HepG2 (cell line): ENCODE results near the gene ACTR6. TPM values are rescaled to one million over a fixed set of nuclear protein-coding genes. Genes with fewer than 3 reads are reported as not detected.

Experiments
- ATAC-seq: fragments of 200-7000 bp; cut with Tn5 transposase; 3 replicates; pipeline ENCODE4 v1.9.1; 2020; ENCODE audit warnings: mild to moderate bottlenecking, moderate library complexity
- BruUV-seq: library from RNA; stranded (reverse); fragments of 400-500 nt; replicated peaks from 2 replicates; lab custom pipeline; 2021; lab: Mats Ljungman, UMichigan
- CTCF ChIA-PET: fragments of 300-600 bp; formaldehyde crosslinking; extraction: SDS; loops from one replicate; lab custom pipeline; 2021; ENCODE audit warnings: low total read pairs, inconsistent platforms, low intra/inter-chr PET ratio; lab: Yijun Ruan, JAX
- POLR2A ChIA-PET: fragments of 350-600 bp; sonication (Branson Sonifier 250); formaldehyde crosslinking; loops from one replicate; lab custom pipeline; 2020; ENCODE audit warnings: antibody characterized with exemption, inconsistent platforms; lab: Yijun Ruan, JAX
- DNase-seq: peaks from one replicate; pipeline ENCODE4 v3.0.0-alpha.2; 2015; ENCODE audit warnings: low spot score
- FAIRE-seq: peaks from 3 replicates; lab custom pipeline; 2011; peaks lifted over from hg19 to GRCh38; lab: Jason Lieb, UNC
- H2AFZ ChIP-seq: one replicate; pipeline ENCODE4 v1.6.1; 2011; ENCODE audit warnings: low read length, inconsistent platforms
- H3K27ac ChIP-seq: fragments of 300-600 bp; 3 replicates; pipeline ENCODE4 v1.8.0; 2011; ENCODE audit warnings: mixed run types, mild to moderate bottlenecking, mixed read lengths, low read length, inconsistent platforms; ENCODE audit not compliant: insufficient read depth; ENCODE audit errors: extremely low read length
- H3K27me3 ChIP-seq, 2 experiments: fragments of 200-600 bp in 1 of 2; 2 replicates in 1 of 2; 3 replicates in 1 of 2; pipeline versions ENCODE4 v1.6.0 to v1.8.0; 2011; ENCODE audit warnings: low read length in 2 of 2, mild to moderate bottlenecking in 2 of 2, moderate library complexity in 2 of 2, inconsistent platforms in 1 of 2; ENCODE audit not compliant: insufficient read depth in 2 of 2, control insufficient read depth in 1 of 2
- H3K36me3 ChIP-seq, 2 experiments: fragments of 200-600 bp in 1 of 2; replicated peaks in 1 of 2; 2 replicates in 1 of 2; 3 replicates in 1 of 2; pipeline versions ENCODE4 v1.5.1 to v1.8.0; 2011; ENCODE audit warnings: low read length in 2 of 2, inconsistent platforms in 1 of 2; ENCODE audit not compliant: insufficient read depth in 2 of 2, control insufficient read depth in 1 of 2
- H3K4me1 ChIP-seq: 2 replicates; pipeline ENCODE4 v1.5.1; 2012; ENCODE audit warnings: low read length, inconsistent platforms; ENCODE audit not compliant: insufficient read depth
- H3K4me2 ChIP-seq: 2 replicates; pipeline ENCODE4 v1.6.0; 2011; ENCODE audit warnings: low read depth, low read length, inconsistent platforms
- H3K4me3 ChIP-seq, 3 experiments: fragments of 200-600 bp in 1 of 3; sonication (generic), shearing (Covaris generic) in 1 of 3; replicated peaks in 1 of 3; 2 replicates each; pipeline ENCODE4 v1.5.1; 2011 to 2016; ENCODE audit warnings: low read length in 3 of 3, inconsistent platforms in 2 of 3, low read depth in 2 of 3, mild to moderate bottlenecking in 2 of 3, control low read depth in 1 of 3, mixed read lengths in 1 of 3; ENCODE audit not compliant: insufficient read depth in 1 of 3
- H3K79me2 ChIP-seq: one replicate; pipeline ENCODE4 v1.6.1; 2011; ENCODE audit warnings: low read length, inconsistent platforms; ENCODE audit not compliant: insufficient read depth
- H3K9ac ChIP-seq: 2 replicates; pipeline ENCODE4 v1.6.0; 2011; ENCODE audit warnings: mild to moderate bottlenecking, low read depth, low read length, inconsistent platforms; ENCODE audit not compliant: insufficient read depth
- H3K9me3 ChIP-seq: 2 replicates; pipeline ENCODE4 v1.5.1; 2012; ENCODE audit warnings: mild to moderate bottlenecking, low read length
- H4K20me1 ChIP-seq: 2 replicates; pipeline ENCODE4 v1.6.0; 2011; ENCODE audit warnings: inconsistent platforms, mild to moderate bottlenecking, low read length, moderate library complexity; ENCODE audit not compliant: insufficient read depth
- DR1 ChIP-seq: sonication (generic); formaldehyde crosslinking; IDR thresholded peaks from 2 replicates; pipeline ENCODE4 v1.8.0; 2021; ENCODE audit warnings: mild to moderate bottlenecking, missing genetic modification reagents, inconsistent platforms
- ESRRA ChIP-seq: sonication (generic); formaldehyde crosslinking; IDR thresholded peaks from 2 replicates; pipeline ENCODE4 v1.5.1; 2020; ENCODE audit warnings: mild to moderate bottlenecking, low read depth, missing genetic modification reagents
- MAZ ChIP-seq, 2 experiments: sonication (generic) in 1 of 2; formaldehyde crosslinking in 1 of 2; IDR thresholded peaks; 2 replicates each; pipeline versions ENCODE4 v1.5.0 to v1.6.1; 2012 to 2020; ENCODE audit warnings: low read depth in 2 of 2, mild to moderate bottlenecking in 2 of 2, borderline replicate concordance in 1 of 2, improper control_type of control experiment in 1 of 2, low read length in 1 of 2, missing genetic modification reagents in 1 of 2, moderate library complexity in 1 of 2
- MED8 ChIP-seq: sonication (generic); formaldehyde crosslinking; IDR thresholded peaks from 2 replicates; pipeline ENCODE4 v1.8.1; 2023; ENCODE audit warnings: mild to moderate bottlenecking, missing genetic modification reagents; ENCODE audit not compliant: insufficient replicate concordance
- NCOA1 ChIP-seq: sonication (generic); formaldehyde crosslinking; IDR thresholded peaks from 2 replicates; pipeline ENCODE4 v1.9.0; 2021; ENCODE audit warnings: missing genetic modification reagents
- NR2F2 ChIP-seq: IDR thresholded peaks from 2 replicates; pipeline ENCODE4 v1.6.1; 2012; ENCODE audit warnings: low read depth, inconsistent platforms, borderline replicate concordance
- RBM39 ChIP-seq: fragments of 200-400 bp; formaldehyde crosslinking; IDR thresholded peaks from one replicate; pipeline ENCODE4 v1.6.1; 2018; ENCODE audit warnings: antibody characterized with exemption, mild to moderate bottlenecking, low read depth, low read length; ENCODE audit not compliant: poor library complexity, severe bottlenecking
- SETDB1 ChIP-seq: sonication (generic); formaldehyde crosslinking; IDR thresholded peaks from 2 replicates; pipeline ENCODE4 v1.5.1; 2020; ENCODE audit warnings: missing genetic modification reagents, mild to moderate bottlenecking, borderline replicate concordance
- ZNF253 ChIP-seq: sonication (generic); formaldehyde crosslinking; IDR thresholded peaks from 2 replicates; pipeline ENCODE4 v1.8.0; 2022; ENCODE audit warnings: mild to moderate bottlenecking, missing genetic modification reagents, borderline replicate concordance
- ZNF383 ChIP-seq: sonication (generic); formaldehyde crosslinking; IDR thresholded peaks from 2 replicates; pipeline ENCODE4 v1.4.0; 2020; ENCODE audit warnings: missing genetic modification reagents, mild to moderate bottlenecking, borderline replicate concordance
- ZNF670 ChIP-seq: sonication (generic); formaldehyde crosslinking; IDR thresholded peaks from 2 replicates; pipeline ENCODE4 v1.8.0; 2022; ENCODE audit warnings: mild to moderate bottlenecking, missing genetic modification reagents, borderline replicate concordance
- ZNF747 ChIP-seq: sonication (generic); formaldehyde crosslinking; IDR thresholded peaks from 2 replicates; pipeline ENCODE4 v1.8.1; 2023; ENCODE audit warnings: missing genetic modification reagents, mild to moderate bottlenecking, borderline replicate concordance
- ZNF768 ChIP-seq: sonication (generic); formaldehyde crosslinking; IDR thresholded peaks from 2 replicates; pipeline ENCODE4 v1.4.0; 2020; ENCODE audit warnings: missing genetic modification reagents
- ZSCAN20 ChIP-seq: sonication (generic); formaldehyde crosslinking; IDR thresholded peaks from 2 replicates; pipeline ENCODE4 v1.4.0; 2020; ENCODE audit warnings: missing genetic modification reagents, mild to moderate bottlenecking, borderline replicate concordance
- WGBS: methylation state at CpG from one replicate; pipeline ENCODE4 v1.1.6; 2017; ENCODE audit warnings: low lambda C conversion rate; 5-methylcytosine and 5-hydroxymethylcytosine counted together
- in situ Hi-C: cut with HindIII; loops from 2 replicates; pipeline ENCODE4 v1.10.0; 2017; ENCODE audit warnings: low pct_unique_long_range_greater_than_20kb; ENCODE audit not compliant: extremely low pct_ligation_motif_present
- intact Hi-C: fragments of 100-400 bp; cut with micrococcal nuclease; formaldehyde crosslinking; loops from one replicate; pipeline ENCODE4 v1.10.0; 2022; ENCODE audit not compliant: unreplicated experiment
- polyA plus RNA-seq, 8 experiments: library from polyadenylated mRNA; depleted of rRNA in 3 of 8; stranded (reverse) in 7 of 8; unstranded in 1 of 8; fragments of >200 nt; fragmentation: Illumina TruSeq in 4 of 8; extraction: Trizol in 4 of 8; gene quantifications; 2 replicates each; pipeline versions ENCODE4 v1.2.1 to v1.2.3, GENCODE V29; 2011 to 2016; ENCODE audit warnings: low read depth in 4 of 8, missing spikeins in 1 of 8, mixed read lengths in 1 of 8; ENCODE audit not compliant: insufficient read depth in 1 of 8
- total RNA-seq, 5 experiments: library from RNA; depleted of rRNA; stranded (reverse); fragments of >200 nt; fragmentation: Illumina TruSeq; extraction: Trizol; gene quantifications; 2 replicates each; pipeline ENCODE4 v1.2.3, GENCODE V29; 2016; ENCODE audit warnings: low read depth in 1 of 5
- TF ChIP-seq, protein P1 (sequence below), 2 experiments: sonication (generic) in 1 of 2; formaldehyde crosslinking in 1 of 2; IDR thresholded peaks; 2 replicates each; pipeline versions ENCODE4 v1.4.0 to v1.6.1; 2018 to 2020; ENCODE audit warnings: missing genetic modification reagents in 2 of 2, borderline replicate concordance in 1 of 2, low read depth in 1 of 2, mild to moderate bottlenecking in 1 of 2, missing biosample characterization in 1 of 2

The ACTR6 gene
- total and polyA plus RNA-seq, 2 of the 13 experiments (the other 11 are each of a cell fraction or from before 2014, with no cell fraction given), result 12.9 to 22.4 TPM

DNA sequence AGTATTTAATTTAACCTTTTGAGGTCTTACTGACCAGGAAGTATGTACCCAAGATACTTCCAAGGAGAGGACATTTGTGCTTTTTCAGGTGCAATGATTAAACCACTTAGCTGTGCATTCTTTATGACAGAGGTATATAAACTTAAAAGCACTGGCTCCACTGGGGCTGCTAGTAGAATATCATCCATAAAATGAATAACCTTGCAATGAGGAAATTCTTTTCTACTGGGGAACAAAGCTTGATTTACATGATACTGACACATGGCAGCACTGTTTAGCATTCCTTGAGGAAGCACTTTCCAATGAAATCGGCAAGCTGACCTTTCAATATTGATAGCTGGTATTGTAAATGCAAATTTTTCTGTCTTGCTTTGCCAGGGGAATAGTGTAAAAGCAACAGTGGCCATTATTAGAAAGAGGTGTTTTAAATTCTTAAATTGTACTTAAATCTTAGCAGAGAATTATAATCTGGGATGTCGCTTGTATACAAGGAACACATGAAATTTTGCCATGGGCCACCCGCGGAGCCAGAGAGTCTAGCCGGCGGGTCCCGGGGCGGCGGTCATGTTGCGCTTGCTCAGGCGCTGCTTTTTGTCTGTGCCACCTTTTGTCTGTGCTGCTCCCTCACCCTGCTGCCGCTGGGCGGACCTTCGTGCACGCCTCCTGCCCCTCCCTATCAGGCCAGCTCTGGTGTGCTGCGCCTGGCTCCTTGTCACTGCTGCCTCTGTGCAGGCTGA, 37.0 kb upstream of the ACTR6 start:
- ChIA-PET CTCF (no interaction called here), POLR2A (no interaction called here)
- DNase-seq (no peak), ATAC-seq (no peak; the same call in 2 of the 3 replicates), FAIRE-seq (no peak)
- H3K9me3 ChIP-seq, result peaks cover 4% of the 10 kb centered on the region; the same call in 1 of the 2 replicates
- H3K9ac ChIP-seq, result no peak overlapping the region
- BruUV-seq, result no TSS peak
- intact Hi-C loops, result no loop called here
- no peaks in the 10 kb centered on the region for H4K20me1 ChIP-seq
- no peaks in the 10 kb centered on the region for H3K27me3 ChIP-seq
- H3K4me2 ChIP-seq, result no peak overlapping the region
- no peak overlapping the region for H2AFZ ChIP-seq
- H3K4me3 ChIP-seq, result no peak overlapping the region
- in situ Hi-C loops, result no loop called here
- H3K36me3 ChIP-seq, result peaks cover 2% of the 10 kb centered on the region in 2 experiments; a peak in 3 of 5 replicates
- H3K79me2 ChIP-seq, result no peaks in the 10 kb centered on the region
- 97% methylated on average over 16 of the region's 16 CpGs for WGBS
- H3K27ac ChIP-seq, result no peak overlapping the region
- peak; percentile 28; the same call in 1 of the 2 replicates for TF ChIP-seq ZNF768
- no peak for TF ChIP-seq MED8 (CRISPR knock-in tag)
- no peak for TF ChIP-seq ZNF747 (CRISPR knock-in tag)
- H3K4me1 ChIP-seq, result no peaks in the 10 kb centered on the region

DNA sequence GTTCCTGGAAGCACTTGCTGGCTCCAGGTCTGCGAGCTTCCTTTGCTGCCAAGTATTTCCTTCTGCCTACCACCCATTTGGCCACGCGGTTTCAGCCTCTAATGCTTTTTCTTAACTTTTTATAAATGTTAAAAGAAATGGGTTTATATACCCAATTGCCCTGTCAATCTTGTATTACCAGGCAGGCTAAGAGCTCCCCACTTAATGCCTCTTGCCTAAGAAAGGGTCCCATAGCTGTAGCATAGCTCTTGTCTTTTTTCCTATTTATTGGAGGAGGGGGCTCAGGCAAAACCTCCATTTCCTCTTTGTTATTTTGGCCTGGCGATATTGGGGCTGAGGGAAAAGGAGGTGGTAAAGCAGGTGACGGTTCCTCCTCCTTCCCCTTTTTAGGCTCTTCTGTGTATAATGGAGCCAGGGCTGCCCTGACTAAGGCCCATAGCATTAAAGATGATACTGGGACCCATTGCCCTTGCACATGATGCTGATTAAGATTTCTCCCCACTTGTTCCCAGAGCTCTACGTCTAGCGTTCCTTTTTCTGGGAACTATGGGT, 36.4 kb upstream of the ACTR6 start:
- Histone ChIP-seq H3K4me3 (no peak overlapping the region), H3K27ac (no peak overlapping the region), H3K36me3 (peaks cover 2 to 3% of the 10 kb centered on the region in 2 experiments; a peak in 3 of 5 replicates), H3K4me2 (no peak overlapping the region), H3K27me3 (no peaks in the 10 kb centered on the region), H3K79me2 (no peaks in the 10 kb centered on the region), H3K9ac (no peak overlapping the region), H4K20me1 (no peaks in the 10 kb centered on the region), H3K4me1 (no peaks in the 10 kb centered on the region), H2AFZ (no peak overlapping the region), H3K9me3 (peaks cover 2% of the 10 kb centered on the region; the same call in 1 of the 2 replicates)
- TSS peak; percentile 23 for BruUV-seq
- ChIA-PET POLR2A (no interaction called here), CTCF (no interaction called here)
- WGBS, result 96% methylated on average over 7 of the region's 7 CpGs
- no peak for FAIRE-seq
- in situ Hi-C loops (no loop called here), intact Hi-C loops (no loop called here)
- ATAC-seq, result no peak
- DNase-seq, result no peak
- TF ChIP-seq ZNF383, result no peak
- TF ChIP-seq ZNF253 (CRISPR knock-in tag), result no peak
- no peak for TF ChIP-seq RBM39
- TF ChIP-seq SETDB1 (CRISPR knock-in tag), result no peak
- TF ChIP-seq ZSCAN20 (CRISPR knock-in tag), result no peak
- no peak for TF ChIP-seq ESRRA
- TF ChIP-seq, protein P1, sequence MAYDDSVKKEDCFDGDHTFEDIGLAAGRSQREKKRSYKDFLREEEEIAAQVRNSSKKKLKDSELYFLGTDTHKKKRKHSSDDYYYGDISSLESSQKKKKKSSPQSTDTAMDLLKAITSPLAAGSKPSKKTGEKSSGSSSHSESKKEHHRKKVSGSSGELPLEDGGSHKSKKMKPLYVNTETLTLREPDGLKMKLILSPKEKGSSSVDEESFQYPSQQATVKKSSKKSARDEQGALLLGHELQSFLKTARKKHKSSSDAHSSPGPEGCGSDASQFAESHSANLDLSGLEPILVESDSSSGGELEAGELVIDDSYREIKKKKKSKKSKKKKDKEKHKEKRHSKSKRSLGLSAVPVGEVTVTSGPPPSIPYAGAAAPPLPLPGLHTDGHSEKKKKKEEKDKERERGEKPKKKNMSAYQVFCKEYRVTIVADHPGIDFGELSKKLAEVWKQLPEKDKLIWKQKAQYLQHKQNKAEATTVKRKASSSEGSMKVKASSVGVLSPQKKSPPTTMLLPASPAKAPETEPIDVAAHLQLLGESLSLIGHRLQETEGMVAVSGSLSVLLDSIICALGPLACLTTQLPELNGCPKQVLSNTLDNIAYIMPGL (CRISPR knock-in tag; IDR thresholded peaks at IDR 0.05; ENCODE audit: borderline replicate concordance in 1 of 2, low read depth in 1 of 2), result no peak
- TF ChIP-seq ZNF670, result no peak
- no peak for TF ChIP-seq NR2F2
- TF ChIP-seq MAZ (IDR thresholded peaks at IDR 0.05; ENCODE audit: borderline replicate concordance, low read depth, low read length), result no peak
- TF ChIP-seq MAZ (CRISPR knock-in tag; IDR thresholded peaks at IDR 0.05; ENCODE audit: low read depth), result no peak
- no peak for TF ChIP-seq DR1 (CRISPR knock-in tag)
- TF ChIP-seq NCOA1, result no peak
